CD4-positive, alpha-beta T cell treated with Interleukin-4 for 4 hours (primary cell): ENCODE results near the gene ISL2.

Experiments
- DNase-seq: peaks from one replicate; pipeline ENCODE4 v3.0.0-alpha.2; 2020

Gene ISL2

GRCh38 chr15:76343313-76343996 lies 6.9 kb downstream of the ISL2 start:
- no peak for DNase-seq

- no peak for DNase-seq
Observed at GRCh38 chr15:76344893-76345582, 8.5 kb downstream of the ISL2 start.

- no peak for DNase-seq
Observed at GRCh38 chr15:76345583-76345879, 9.0 kb downstream of the ISL2 start.

GRCh38 chr15:76345880-76346668 lies 9.5 kb downstream of the ISL2 start:
- DNase-seq = no peak

- no peak for DNase-seq
Observed at GRCh38 chr15:76346669-76347481, 10.3 kb downstream of the ISL2 start.

GRCh38 chr15:76347482-76348055 lies 11.0 kb downstream of the ISL2 start:
- DNase-seq = no peak

GRCh38 chr15:76349301-76350070 lies 12.9 kb downstream of the ISL2 start:
- no peak for DNase-seq

GRCh38 chr15:76353023-76353577 lies 16.5 kb downstream of the ISL2 start:
- DNase-seq = no peak

- DNase-seq = no peak
Observed at GRCh38 chr15:76353903-76354302, 17.3 kb downstream of the ISL2 start.

- no peak for DNase-seq
Observed at GRCh38 chr15:76354823-76355440, 18.4 kb downstream of the ISL2 start.

- DNase-seq = no peak
Observed at GRCh38 chr15:76358453-76358852, 21.9 kb downstream of the ISL2 start.

- no peak for DNase-seq
Observed at GRCh38 chr15:76359152-76359551, 22.6 kb downstream of the ISL2 start.

GRCh38 chr15:76360416-76360815 lies 23.8 kb downstream of the ISL2 start:
- no peak for DNase-seq

GRCh38 chr15:76363251-76363650 lies 26.7 kb downstream of the ISL2 start:
- no peak for DNase-seq

GRCh38 chr15:76366714-76367113 lies 30.1 kb downstream of the ISL2 start:
- no peak for DNase-seq

GRCh38 chr15:76368122-76368621 lies 31.6 kb downstream of the ISL2 start:
- no peak for DNase-seq

GRCh38 chr15:76376029-76376428 lies 39.5 kb downstream of the ISL2 start:
- DNase-seq = no peak

GRCh38 chr15:76376816-76377215 lies 40.2 kb downstream of the ISL2 start:
- DNase-seq = no peak

- no peak for DNase-seq
Observed at GRCh38 chr15:76377217-76377616, 40.6 kb downstream of the ISL2 start.

GRCh38 chr15:76377751-76378150 lies 41.2 kb downstream of the ISL2 start:
- no peak for DNase-seq

GRCh38 chr15:76378691-76379090 lies 42.1 kb downstream of the ISL2 start:
- DNase-seq = no peak
